Thyroid gland (tissue), 4 donors: ENCODE results near the gene CSF2RB.

Experiments
- CTCF ChIP-seq, 6 experiments: fragments of 200-600 bp in 3 of 6; fragments of 450-650 bp in 3 of 6; sonication (generic) in 3 of 6; IDR thresholded peaks; one replicate each; pipeline ENCODE4 v1.5.1; 2016 to 2019; ENCODE audit warnings: antibody characterized with exemption in 6 of 6, mild to moderate bottlenecking in 2 of 6, inconsistent platforms in 1 of 6, moderate library complexity in 1 of 6
- POLR2A ChIP-seq, 2 donors: fragments of 450-650 bp; IDR thresholded peaks; one replicate each; pipeline ENCODE4 v1.6.1; 2017; ENCODE audit warnings: antibody characterized with exemption in 2 of 2, mild to moderate bottlenecking in 2 of 2, moderate library complexity in 1 of 2

GRCh38 chr22:36953239-36954080 lies 40.0 kb downstream of the CSF2RB start:
- TF ChIP-seq CTCF (IDR thresholded peaks at IDR 0.05): no peak
- no peak for TF ChIP-seq POLR2A (IDR thresholded peaks at IDR 0.05)
